Right renal cortex interstitium (tissue), 3 donors: Measurements from ENCODE around the gene NOP56. TPM values are rescaled to one million over a fixed set of nuclear protein-coding genes. Genes with fewer than 3 reads are reported as not detected.

Experiments used
- DNase-seq, 3 donors: peaks; one replicate each; pipeline ENCODE4 v3.0.0-alpha.2; 2013; ENCODE audit warnings: low read depth in 3 of 3, low spot score in 2 of 3
- polyA plus RNA-seq, 3 donors: library from polyadenylated mRNA; unstranded; fragments of 120-200 nt; gene quantifications; one replicate each; pipeline ENCODE4 v1.2.1, GENCODE V29; 2013; ENCODE audit not compliant: insufficient read length in 3 of 3

The NOP56 gene
- polyA plus RNA-seq, 3 donors, result 244 to 266 (median 248) TPM

GRCh38 chr20:2699775-2700413 lies 47.5 kb downstream of the NOP56 start:
- no peak for DNase-seq

DNA sequence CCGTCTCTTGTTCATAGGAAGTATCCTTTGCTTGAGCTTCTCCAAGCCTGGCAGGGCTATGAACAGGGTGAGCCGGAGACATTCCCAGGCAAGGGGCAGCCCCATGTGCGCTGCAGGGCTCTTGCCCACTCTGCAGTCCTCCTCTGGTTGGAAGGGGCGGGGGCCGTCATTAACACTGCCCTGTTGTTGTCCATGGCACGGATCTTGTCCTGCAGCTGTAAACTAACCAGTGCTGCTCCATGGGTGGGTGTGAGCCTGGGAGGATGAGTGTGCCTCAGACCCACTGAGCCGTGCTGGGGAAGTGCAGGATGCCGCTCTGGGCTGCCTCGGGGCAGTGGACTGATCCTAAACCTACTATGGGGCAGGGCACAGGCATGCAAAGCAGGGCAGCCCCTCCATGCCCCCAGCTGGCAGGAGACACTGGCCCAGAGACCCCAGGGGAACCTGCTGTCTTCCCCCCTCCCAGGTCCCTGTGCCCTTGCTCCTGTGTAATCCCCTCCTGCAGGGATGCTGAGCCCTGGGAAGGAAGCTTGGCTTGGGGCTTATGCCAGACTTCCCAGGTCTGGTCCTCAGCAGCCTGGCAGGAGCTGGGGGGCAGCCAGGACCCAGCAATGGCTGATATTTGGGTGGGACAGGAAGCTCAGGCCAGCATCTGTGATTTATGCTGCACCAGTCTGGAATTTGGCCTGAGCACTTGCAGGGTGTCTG lies 48.6 kb downstream of the NOP56 start:
- DNase-seq, result no peak

- DNase-seq, result no peak
Measured at GRCh38 chr20:2701671-2702081, 49.2 kb downstream of the NOP56 start.

GRCh38 chr20:2703716-2704475 lies 51.5 kb downstream of the NOP56 start:
- no peak for DNase-seq

GRCh38 chr20:2705931-2706645 lies 53.7 kb downstream of the NOP56 start:
- no peak for DNase-seq

DNA sequence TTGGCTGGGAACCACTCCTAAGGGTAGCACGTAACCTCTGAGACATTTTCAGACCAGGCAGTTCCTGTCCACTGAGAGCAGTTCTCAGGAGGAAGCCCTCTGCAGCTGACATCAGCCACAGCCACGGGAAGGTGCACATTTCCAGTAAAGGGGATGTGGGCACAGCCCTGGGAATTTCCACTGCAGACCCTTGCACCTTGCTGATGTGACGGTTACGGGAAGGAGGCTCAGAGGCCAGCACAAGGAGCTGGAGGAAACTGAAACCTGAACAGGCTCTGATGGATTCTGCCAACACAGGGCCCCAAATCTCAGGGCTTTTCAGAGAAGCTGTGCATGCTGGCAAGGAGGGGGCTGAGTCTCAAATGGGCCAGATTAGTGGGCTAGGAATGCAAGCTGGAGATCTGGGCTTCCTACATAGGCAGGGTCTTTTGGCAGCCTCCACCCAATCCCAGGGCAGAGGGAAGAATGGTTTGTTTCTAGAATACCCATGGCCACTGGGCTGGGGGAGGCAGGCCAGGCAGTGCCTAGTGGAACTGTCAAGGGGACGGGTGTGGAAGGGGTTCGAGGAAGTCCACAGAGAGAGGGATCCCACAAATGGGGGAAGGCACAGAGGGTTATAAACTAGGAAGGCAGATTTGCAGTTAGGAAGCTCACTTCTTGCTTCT lies 54.4 kb downstream of the NOP56 start:
- no peak for DNase-seq

DNA sequence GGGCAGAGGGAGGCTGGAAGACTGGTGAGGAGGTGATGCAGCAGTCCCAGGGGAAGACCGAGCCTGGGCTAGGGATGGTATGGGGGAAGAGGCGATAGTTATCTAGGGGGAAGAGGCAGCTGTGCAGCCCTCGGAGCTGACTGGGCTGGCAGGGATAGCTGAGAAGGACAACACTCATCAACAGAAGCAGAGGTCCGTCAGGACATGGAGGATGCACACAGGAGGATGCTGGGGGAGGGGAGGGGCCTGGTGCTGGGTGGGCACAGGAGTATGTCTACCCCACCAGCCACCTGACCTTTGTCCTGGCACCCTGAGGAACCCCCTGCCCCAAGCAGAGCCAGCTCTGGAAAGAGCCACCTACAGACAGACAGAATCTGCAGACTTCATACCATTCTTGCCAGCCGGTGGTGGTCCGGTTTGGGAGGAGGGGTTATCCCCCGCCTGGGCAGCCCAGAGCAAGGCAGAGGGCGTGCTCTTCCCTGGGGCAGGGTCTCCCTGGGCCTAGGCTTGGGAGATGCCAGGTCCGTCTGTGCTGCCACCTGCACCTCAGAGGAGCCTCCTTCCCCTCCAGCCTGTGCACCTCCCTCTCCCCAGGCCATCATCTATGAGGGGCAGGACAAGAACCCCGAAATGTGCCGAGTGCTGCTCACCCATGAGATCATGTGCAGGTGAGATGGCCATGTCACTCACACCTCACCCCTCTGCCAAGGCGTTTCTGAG lies 55.1 kb downstream of the NOP56 start:
- no peak for DNase-seq

Other genes with a start within 250 kb of the NOP56 start
- gene SNRPB, start 181.8 kb upstream of the NOP56 start, polyA plus RNA-seq, result 100 to 1,000 TPM; 134 to 145 (median 139) TPM
- gene ZNF343, start 143.7 kb upstream of the NOP56 start, polyA plus RNA-seq, result 10 to 100 TPM; 16.3 to 17.4 (median 16.5) TPM
- gene TMC2, start 116.1 kb upstream of the NOP56 start, polyA plus RNA-seq, result under 1 TPM; 0.10 to 0.18 (median 0.11) TPM
- 100 to 1,000 TPM; 128 to 137 (median 129) TPM for gene IDH3B, start 11.6 kb downstream of the NOP56 start, polyA plus RNA-seq
- gene EBF4, start 40.1 kb downstream of the NOP56 start, polyA plus RNA-seq, result 10 to 100 TPM; 22.8 to 27.1 (median 25.7) TPM
- 100 to 1,000 TPM; 242 to 257 (median 256) TPM for gene CPXM1, start 148.0 kb downstream of the NOP56 start, polyA plus RNA-seq
- under 1 TPM in 2 of 3 donors, not detected in 1; 0.17 to 0.28 TPM for gene C20orf141, start 162.4 kb downstream of the NOP56 start, polyA plus RNA-seq
- gene TMEM239, start 163.7 kb downstream of the NOP56 start, polyA plus RNA-seq, result under 1 TPM in 1 of 3 donors, not detected in 2; 0.04 TPM
- 10 to 100 TPM; 52.1 to 59.9 (median 52.4) TPM for gene PCED1A, start 188.0 kb downstream of the NOP56 start, polyA plus RNA-seq
- gene VPS16, start 188.1 kb downstream of the NOP56 start, polyA plus RNA-seq, result 10 to 100 TPM; 34.5 to 38.0 (median 35.3) TPM
- gene PTPRA, start 220.8 kb downstream of the NOP56 start, polyA plus RNA-seq, result 100 to 1,000 TPM; 106 to 117 (median 114) TPM